Hematopoietic multipotent progenitor cell treated with erythropoietin and hydrocortisone succinate and interleukin-3 and kit ligand, for 4 days (in vitro differentiated cells): ENCODE measurements around the gene SYNPO2.
"Not testable (repeated sequence)": the region's sequence is repeated elsewhere in the genome, so short reads cannot be mapped to it uniquely, and the experiment has no call there.

Source experiments
- DNase-seq: peaks from one replicate; pipeline ENCODE4 v3.0.0-alpha.2; 2015

The SYNPO2 gene, protein sequence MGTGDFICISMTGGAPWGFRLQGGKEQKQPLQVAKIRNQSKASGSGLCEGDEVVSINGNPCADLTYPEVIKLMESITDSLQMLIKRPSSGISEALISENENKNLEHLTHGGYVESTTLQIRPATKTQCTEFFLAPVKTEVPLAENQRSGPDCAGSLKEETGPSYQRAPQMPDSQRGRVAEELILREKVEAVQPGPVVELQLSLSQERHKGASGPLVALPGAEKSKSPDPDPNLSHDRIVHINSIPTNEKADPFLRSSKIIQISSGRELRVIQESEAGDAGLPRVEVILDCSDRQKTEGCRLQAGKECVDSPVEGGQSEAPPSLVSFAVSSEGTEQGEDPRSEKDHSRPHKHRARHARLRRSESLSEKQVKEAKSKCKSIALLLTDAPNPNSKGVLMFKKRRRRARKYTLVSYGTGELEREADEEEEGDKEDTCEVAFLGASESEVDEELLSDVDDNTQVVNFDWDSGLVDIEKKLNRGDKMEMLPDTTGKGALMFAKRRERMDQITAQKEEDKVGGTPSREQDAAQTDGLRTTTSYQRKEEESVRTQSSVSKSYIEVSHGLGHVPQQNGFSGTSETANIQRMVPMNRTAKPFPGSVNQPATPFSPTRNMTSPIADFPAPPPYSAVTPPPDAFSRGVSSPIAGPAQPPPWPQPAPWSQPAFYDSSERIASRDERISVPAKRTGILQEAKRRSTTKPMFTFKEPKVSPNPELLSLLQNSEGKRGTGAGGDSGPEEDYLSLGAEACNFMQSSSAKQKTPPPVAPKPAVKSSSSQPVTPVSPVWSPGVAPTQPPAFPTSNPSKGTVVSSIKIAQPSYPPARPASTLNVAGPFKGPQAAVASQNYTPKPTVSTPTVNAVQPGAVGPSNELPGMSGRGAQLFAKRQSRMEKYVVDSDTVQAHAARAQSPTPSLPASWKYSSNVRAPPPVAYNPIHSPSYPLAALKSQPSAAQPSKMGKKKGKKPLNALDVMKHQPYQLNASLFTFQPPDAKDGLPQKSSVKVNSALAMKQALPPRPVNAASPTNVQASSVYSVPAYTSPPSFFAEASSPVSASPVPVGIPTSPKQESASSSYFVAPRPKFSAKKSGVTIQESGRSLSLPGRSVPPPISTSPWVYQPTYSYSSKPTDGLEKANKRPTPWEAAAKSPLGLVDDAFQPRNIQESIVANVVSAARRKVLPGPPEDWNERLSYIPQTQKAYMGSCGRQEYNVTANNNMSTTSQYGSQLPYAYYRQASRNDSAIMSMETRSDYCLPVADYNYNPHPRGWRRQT

DNA sequence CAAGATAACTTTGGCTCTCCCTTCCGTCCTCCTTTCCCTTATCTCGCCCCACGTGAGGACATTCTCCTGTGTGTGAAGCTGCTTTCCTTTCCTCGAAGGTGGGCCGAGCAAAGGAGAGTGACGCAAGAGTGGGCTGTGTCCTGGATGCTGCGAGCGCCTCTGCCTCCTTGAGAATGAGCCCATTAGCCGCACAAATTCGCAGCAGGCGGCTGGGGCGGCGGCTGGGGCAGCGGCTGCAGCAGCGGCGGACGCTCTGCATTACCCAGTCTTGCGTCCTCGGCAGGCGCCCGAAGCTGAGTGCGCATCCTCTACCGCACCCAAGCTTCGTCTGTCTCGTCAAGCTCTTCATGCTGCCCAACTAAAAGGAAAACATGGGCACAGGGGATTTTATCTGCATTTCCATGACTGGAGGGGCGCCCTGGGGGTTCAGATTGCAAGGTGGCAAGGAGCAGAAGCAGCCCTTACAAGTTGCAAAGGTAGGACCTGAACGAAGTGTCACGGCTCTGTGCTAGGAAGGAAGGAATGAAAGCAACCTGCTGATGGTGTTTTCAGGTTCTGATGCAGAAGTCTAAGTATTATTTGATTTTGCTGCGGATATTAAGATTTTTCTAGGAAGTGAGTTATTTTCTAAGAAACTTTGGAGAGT, at the start of gene SYNPO2:
SYNPO2 (plus strand) TSS at position 189 of the 646 bp plus-strand sequence; CDS start at position 372, 183 bp downstream.
- DNase-seq: peak; percentile 71

DNA sequence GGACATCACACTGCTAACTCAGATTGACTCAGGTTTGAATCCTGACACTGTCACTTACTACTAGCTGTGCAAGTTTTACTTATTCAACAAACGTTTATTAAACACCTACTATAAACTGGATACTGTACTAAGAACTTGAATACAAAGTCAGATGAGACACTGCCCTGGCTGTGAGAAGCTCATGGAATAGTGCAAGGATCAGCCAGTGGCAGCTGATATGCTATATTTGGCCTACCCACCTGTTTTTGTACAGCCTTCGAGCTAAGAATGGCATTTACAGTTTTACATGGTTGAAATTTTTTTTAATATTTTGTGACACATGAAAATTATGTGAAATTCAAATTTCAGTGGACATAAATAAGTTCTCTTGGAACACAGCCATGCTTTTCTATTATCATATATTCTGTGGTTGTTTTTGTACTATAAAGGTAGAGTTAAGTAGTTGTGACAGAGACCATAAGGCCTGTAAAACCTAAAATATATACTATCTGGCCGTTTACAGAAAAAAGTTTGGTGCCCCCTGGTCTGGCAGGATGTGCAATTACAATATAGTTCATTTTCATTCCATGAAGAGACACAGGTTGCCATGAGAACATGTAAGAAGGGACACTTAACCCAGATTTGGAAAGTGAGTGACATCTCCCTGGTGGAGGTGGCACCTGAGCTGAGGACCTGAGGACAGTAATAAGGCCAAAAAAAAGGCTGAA, 49.3 kb upstream of the SYNPO2 start:
- DNase-seq: no peak

- DNase-seq: no peak
These were observed 46.6 kb upstream of the SYNPO2 start for GRCh38 chr4:118842055-118842454.

DNA sequence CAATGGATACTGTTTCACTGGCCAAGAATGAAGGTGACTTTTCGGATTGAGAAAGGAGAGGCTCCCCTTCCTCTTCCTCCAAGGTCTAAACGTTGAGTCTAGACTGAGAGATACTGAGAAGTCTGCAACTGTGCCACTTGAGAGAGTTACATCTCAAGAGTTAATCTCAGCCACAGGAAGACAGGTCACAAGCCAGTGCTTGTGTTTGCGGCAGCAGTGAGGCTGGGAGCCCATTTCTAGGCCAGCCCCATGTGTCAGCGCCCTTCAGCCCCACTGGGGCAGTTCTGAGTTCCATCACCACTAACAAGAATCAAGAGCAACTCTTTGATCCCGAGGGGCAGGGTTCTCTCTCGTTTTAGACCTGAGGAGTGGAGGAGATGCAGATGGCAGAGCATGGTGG, 45.4 kb upstream of the SYNPO2 start:
- DNase-seq: no peak

DNA sequence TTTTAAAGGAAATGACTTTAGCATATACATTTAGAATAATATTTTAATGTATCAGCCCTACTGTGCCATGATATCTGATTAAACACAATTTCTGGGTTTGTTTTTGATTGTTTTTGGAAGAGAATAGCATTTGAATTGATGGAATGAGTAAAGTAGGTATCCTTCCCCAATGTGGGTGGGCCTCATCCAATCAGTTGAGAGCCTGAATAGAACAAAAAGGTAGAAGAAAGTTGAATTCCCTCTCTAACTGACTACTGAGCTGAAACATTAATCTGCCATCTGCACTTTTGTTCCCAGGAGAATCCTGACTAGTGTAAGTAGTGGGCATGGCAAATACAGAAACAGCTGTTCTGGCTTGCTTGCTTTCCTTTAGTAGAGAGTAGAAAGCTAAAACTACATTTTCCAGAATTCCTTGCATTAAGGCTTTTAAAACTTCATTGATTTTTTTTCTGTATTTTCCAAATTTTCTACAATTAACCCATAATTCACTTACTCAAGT, 43.1 kb upstream of the SYNPO2 start:
- no peak for DNase-seq

DNA sequence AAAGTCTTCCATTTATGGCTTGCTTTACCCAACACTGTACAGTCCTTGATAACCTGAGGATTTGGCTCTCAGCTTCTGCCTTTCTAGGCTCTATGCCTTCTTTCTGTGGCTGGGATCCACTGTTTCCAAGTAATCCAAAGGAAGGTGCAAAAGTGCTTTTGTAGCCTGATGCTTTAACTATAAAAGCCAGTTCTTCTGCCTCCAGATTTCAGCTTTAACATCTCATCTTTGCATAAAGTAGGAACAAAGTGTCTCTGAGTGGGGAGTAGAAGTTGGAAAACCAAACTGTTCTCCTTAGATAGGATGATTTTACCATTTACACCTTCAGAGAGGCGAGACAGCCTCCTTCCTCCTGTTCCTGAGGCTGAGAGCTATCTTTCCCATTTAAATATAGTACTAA, 41.7 kb upstream of the SYNPO2 start:
- DNase-seq: no peak

DNA sequence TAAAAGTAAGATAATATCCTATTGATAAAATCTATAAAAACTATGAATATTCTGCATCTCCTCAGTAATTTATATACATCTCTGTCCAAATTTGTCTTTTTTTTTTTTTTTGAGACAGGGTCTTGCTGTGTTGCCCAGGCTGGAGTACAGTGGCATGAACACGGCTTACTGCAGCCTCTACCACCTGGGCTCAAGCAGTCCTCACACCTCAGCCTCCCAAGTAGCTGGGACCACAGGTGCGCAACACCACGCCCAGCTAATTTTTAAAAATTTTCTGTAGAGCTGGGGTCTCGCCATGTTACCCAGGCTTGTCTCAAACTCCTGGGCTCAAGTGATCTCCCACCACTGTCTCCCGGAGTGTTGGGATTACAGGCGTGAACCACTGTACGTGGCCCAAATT, 40.4 kb upstream of the SYNPO2 start:
- no peak for DNase-seq

- no peak for DNase-seq
These were observed 39.8 kb upstream of the SYNPO2 start for GRCh38 chr4:118848901-118849300.

- DNase-seq: no peak
These were observed 38.7 kb upstream of the SYNPO2 start for GRCh38 chr4:118849867-118850487.

- peak; percentile 38 for DNase-seq
These were observed 38.0 kb upstream of the SYNPO2 start for GRCh38 chr4:118850488-118851173.

DNA sequence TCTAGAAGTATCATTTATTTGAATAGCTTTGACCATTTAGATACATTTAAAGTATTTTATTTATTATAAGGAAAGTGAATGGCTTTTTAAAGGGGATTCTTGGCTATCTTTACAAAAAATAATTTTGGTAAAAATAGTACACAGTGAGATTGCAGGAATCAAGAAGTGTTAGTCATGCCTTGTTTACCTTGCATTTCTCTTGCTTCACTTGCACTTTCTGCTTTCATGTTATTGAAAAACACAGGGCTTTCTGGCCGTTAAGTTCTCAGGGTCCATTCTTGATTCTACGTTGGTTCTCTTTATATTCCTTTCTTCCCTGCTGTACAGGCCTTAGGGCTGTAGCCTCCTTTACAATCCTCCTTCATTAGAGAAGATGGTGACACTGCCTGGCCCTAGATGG, 30.9 kb upstream of the SYNPO2 start:
- DNase-seq: no peak

DNA sequence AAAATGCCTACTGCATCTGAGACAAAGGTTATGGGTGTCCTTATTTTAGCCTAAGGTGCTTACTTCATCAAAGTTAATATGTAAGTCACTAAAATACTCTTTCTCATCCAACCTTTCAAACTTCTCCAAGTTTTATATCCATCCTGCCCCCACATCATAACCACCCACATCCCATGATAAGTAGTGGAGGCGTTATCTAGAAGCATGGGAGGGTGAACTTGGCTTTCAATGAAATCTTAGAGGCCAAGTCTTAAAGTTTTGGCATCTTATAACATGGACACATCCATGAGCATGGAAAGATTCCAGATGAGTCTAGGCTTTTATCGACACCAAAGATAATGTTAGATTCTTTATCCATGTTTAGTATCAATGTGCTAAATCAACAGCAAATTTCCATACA, 29.9 kb upstream of the SYNPO2 start:
- DNase-seq: no peak

DNA sequence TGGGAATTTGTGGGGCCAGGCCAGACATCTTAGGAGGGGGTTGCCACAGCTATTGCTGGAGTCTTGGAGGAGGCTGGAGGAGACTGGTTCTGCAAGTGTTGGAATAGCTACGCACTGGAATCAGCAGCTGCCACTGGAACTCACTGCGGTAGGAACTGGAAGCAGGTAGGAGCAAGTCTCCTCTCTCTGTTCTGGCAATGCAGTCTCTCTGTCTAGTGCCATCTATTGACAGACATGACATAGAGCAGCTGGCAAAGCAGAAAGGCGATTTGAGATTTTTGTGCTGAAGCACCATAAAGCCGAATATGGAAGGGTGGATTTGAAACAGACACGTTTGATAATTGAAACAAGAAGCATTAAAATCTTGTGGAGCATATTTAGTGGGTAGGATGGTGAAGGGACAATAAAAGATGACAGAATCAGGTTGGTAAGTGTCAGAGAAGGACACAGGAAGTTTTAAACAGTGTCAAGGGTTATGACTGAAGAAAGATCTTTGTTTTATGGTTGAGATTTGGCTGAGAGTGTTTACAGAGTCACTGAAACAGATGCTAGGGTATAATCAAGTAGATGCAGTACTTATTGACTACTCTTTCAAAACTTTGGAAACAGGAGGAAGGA, 23.5 kb upstream of the SYNPO2 start:
- DNase-seq: peak; percentile 69

DNA sequence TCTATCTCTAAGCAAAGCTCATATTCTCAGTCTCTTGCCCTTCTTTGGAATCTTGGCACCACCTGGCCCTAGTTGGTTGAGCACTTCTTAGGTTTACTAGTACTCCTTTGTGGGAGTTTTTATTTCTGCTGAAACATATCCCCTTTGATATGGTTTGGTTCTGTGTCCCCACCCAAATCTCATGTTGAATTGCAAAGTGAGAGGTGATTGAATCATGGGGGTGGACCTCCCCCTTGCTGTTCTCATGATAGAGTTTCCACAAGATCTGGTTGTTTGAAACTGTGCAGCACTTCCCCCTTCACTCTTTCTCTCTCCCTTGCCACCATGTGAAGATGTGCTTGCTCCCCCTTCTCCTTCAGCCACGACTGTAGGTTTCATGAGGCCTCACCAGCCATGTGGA, 22.2 kb upstream of the SYNPO2 start:
- DNase-seq: no peak

GRCh38 chr4:118867311-118868067, 21.2 kb upstream of the SYNPO2 start:
- DNase-seq: no peak

DNA sequence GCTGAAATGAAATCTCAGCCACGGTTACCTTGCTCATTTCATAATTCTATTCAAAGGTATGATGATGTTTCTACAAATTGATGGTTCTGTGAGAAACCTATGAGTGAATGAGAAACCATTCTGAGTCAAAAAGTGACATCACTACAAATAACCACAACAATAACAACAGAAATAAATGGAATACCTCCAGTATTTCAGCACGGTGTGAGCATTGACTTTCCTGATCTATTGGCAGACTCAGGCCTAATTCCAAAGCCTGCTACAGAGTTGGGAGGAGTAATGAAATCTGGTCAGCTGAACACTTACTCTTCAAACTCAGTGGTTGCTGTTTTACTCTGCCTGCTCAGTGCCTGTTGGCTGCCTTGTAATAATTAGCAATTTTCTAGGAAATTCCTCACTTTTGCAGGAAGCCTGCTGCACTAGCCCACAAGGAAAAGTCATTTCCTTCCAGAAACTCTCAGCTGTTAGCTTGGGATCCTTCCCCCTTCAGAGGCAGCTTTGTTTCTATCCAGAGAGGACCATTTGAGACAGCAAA, 18.8 kb upstream of the SYNPO2 start:
- no peak for DNase-seq

DNA sequence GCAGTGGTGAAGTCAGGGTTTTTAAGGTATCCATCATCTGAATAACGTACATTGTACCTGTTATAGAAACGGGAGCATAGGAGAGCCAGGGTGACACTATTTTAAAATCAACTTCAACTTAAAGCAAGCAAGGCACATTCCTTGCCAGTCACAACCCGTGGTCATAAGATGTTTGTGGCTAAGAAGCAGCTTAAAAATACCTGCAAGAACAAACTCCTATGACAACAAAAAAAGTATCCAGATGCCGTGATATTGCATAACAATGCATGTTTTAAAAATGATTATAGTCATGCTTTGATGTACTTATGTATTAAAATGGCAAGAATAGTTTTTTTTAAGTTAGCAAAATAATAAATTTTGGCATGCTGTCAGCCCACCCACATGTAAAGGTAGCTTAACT, 16.5 kb upstream of the SYNPO2 start:
- DNase-seq: no peak

GRCh38 chr4:118877797-118878196, 10.9 kb upstream of the SYNPO2 start:
- DNase-seq: no peak

- not testable (repeated sequence) for DNase-seq
These were observed 10.1 kb upstream of the SYNPO2 start for GRCh38 chr4:118878507-118878906.
